ENCODE results near the gene TMEM144. TPM values are rescaled to one million over a fixed set of nuclear protein-coding genes. Genes with fewer than 3 reads are reported as not detected.

The TMEM144 gene
- total RNA-seq, 1 donor, result 8.0 TPM

GRCh38 chr4:158172261-158173258 is 37.7 kb upstream of the TMEM144 start, which contains the start of gene GASK1B:
Gene GASK1B (minus strand): TSS chr4:158173025. CDS start chr4:158171375, 1,650 bp downstream.
- peak within 1 kb of the TSS; percentile 79 for H2AFZ ChIP-seq (ENCODE audit: low read length)
- peak within 1 kb of the TSS; percentile 63 for H3K4me3 ChIP-seq (ENCODE audit: insufficient read depth, low read length)
- H3K27me3 ChIP-seq (ENCODE audit: insufficient read depth, low read length), result no peaks in the 10 kb centered on the region
- DNase-seq (ENCODE audit: insufficient read length, low spot score, missing footprints), result no peak
- TF ChIP-seq CTCF (IDR thresholded peaks at IDR 0.05; ENCODE audit: extremely low read depth, low read depth, low read length), result peak; percentile 80
- H3K36me3 ChIP-seq (ENCODE audit: insufficient read depth, low read length), result peaks cover 4% of the 10 kb centered on the region
- H3K27ac ChIP-seq (ENCODE audit: low read depth, low read length), result peak within 1 kb of the TSS; percentile 74
- peaks cover 19% of the 10 kb centered on the region for H3K79me2 ChIP-seq (ENCODE audit: insufficient read depth, low read length)
- H4K20me1 ChIP-seq (ENCODE audit: insufficient read depth, low read length), result peaks cover 2% of the 10 kb centered on the region
- H3K9me3 ChIP-seq (ENCODE audit: low read depth, low read length), result no peaks in the 10 kb centered on the region
- H3K4me1 ChIP-seq (ENCODE audit: insufficient read depth, low read length), result peaks cover 32% of the 10 kb centered on the region
- H3K4me2 ChIP-seq (ENCODE audit: insufficient read depth, low read length), result peak within 1 kb of the TSS; percentile 79

GRCh38 chr4:158176108-158176507 is 34.2 kb upstream of the TMEM144 start:
- H4K20me1 ChIP-seq (ENCODE audit: insufficient read depth, low read length), result no peaks in the 10 kb centered on the region
- no peak overlapping the region for H3K4me3 ChIP-seq (ENCODE audit: insufficient read depth, low read length)
- H3K27ac ChIP-seq (ENCODE audit: low read depth, low read length), result no peak overlapping the region
- no peaks in the 10 kb centered on the region for H3K27me3 ChIP-seq (ENCODE audit: insufficient read depth, low read length)
- H3K4me1 ChIP-seq (ENCODE audit: insufficient read depth, low read length), result peaks cover 13% of the 10 kb centered on the region
- TF ChIP-seq CTCF (IDR thresholded peaks at IDR 0.05; ENCODE audit: extremely low read depth, low read depth, low read length), result no peak
- H3K79me2 ChIP-seq (ENCODE audit: insufficient read depth, low read length), result no peaks in the 10 kb centered on the region
- no peak for DNase-seq (ENCODE audit: insufficient read length, low spot score, missing footprints)
- no peaks in the 10 kb centered on the region for H3K36me3 ChIP-seq (ENCODE audit: insufficient read depth, low read length)
- H3K4me2 ChIP-seq (ENCODE audit: insufficient read depth, low read length), result no peak overlapping the region
- H3K9me3 ChIP-seq (ENCODE audit: low read depth, low read length), result no peaks in the 10 kb centered on the region
- peak overlapping the region; percentile 33 for H2AFZ ChIP-seq (ENCODE audit: low read length)

DNA sequence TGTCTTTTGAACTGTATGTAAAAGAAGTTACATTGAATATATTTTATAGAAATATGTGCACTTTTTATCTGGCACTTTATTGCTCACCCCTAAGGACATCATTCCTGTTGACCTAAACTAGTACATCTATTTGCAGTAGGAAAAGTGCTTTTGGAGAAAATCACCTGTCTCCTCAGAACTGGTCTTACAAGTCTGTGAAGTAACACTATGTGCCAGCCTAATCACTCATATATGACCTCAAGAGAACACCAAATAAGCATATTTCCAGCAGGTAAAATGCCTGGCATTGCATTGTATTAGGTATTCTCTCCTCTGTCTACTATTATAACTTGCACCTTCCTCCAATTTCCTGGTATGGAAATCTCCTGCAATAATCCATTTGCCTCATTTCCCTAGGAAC is 33.5 kb upstream of the TMEM144 start:
- no peak overlapping the region for H2AFZ ChIP-seq (ENCODE audit: low read length)
- H4K20me1 ChIP-seq (ENCODE audit: insufficient read depth, low read length), result no peaks in the 10 kb centered on the region
- peaks cover 10% of the 10 kb centered on the region for H3K4me1 ChIP-seq (ENCODE audit: insufficient read depth, low read length)
- no peak for TF ChIP-seq CTCF (IDR thresholded peaks at IDR 0.05; ENCODE audit: extremely low read depth, low read depth, low read length)
- no peaks in the 10 kb centered on the region for H3K9me3 ChIP-seq (ENCODE audit: low read depth, low read length)
- no peak overlapping the region for H3K4me2 ChIP-seq (ENCODE audit: insufficient read depth, low read length)
- no peak for DNase-seq (ENCODE audit: insufficient read length, low spot score, missing footprints)
- H3K79me2 ChIP-seq (ENCODE audit: insufficient read depth, low read length), result no peaks in the 10 kb centered on the region
- no peaks in the 10 kb centered on the region for H3K36me3 ChIP-seq (ENCODE audit: insufficient read depth, low read length)
- no peak overlapping the region for H3K4me3 ChIP-seq (ENCODE audit: insufficient read depth, low read length)
- H3K27ac ChIP-seq (ENCODE audit: low read depth, low read length), result no peak overlapping the region
- H3K27me3 ChIP-seq (ENCODE audit: insufficient read depth, low read length), result no peaks in the 10 kb centered on the region

- Histone ChIP-seq H3K9me3 (ENCODE audit: low read depth, low read length) (no peaks in the 10 kb centered on the region), H3K79me2 (ENCODE audit: insufficient read depth, low read length) (no peaks in the 10 kb centered on the region), H2AFZ (ENCODE audit: low read length) (no peak overlapping the region), H3K4me1 (ENCODE audit: insufficient read depth, low read length) (peaks cover 6% of the 10 kb centered on the region), H3K27ac (ENCODE audit: low read depth, low read length) (no peak overlapping the region), H3K27me3 (ENCODE audit: insufficient read depth, low read length) (no peaks in the 10 kb centered on the region), H4K20me1 (ENCODE audit: insufficient read depth, low read length) (no peaks in the 10 kb centered on the region), H3K36me3 (ENCODE audit: insufficient read depth, low read length) (no peaks in the 10 kb centered on the region), H3K4me3 (ENCODE audit: insufficient read depth, low read length) (no peak overlapping the region), H3K4me2 (ENCODE audit: insufficient read depth, low read length) (no peak overlapping the region)
- no peak for TF ChIP-seq CTCF (IDR thresholded peaks at IDR 0.05; ENCODE audit: extremely low read depth, low read depth, low read length)
- DNase-seq (ENCODE audit: insufficient read length, low spot score, missing footprints), result peak; percentile 75
Measured at GRCh38 chr4:158179465-158179864, 30.8 kb upstream of the TMEM144 start.

Measured in osteoblast (primary cell).